NCI-H1105 treated with DMSO at 0.1 percent for 48 hours (cell line): ENCODE data around the gene LONP2.
"Not testable (repeated sequence)": the region's sequence is repeated elsewhere in the genome, so short reads cannot be mapped to it uniquely, and the experiment has no call there.

Source experiments
- DNase-seq: peaks from one replicate; lab custom pipeline; 2025; lab: John Stamatoyannopoulos, UW

Gene LONP2

DNA sequence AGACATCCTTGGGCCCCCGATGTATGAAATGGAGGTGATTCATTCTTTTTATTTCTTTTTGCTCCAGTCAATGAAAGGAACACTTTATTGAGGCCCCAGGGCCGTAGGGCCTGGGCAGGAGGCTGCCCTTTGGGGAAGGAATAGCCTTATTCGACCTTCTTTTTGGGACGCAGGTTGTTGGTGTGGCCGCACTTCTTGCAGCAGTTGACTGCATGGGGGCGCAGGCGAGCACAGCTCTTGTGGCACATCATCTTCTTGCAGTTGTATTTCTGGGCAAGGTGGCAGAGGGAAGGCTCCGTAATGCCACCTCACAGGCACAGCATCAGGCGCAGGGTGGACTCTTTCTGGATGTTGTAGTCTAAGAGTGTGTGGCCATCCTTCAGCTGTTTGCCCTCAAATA is 90.2 kb downstream of the LONP2 start:
- no peak for DNase-seq

DNA sequence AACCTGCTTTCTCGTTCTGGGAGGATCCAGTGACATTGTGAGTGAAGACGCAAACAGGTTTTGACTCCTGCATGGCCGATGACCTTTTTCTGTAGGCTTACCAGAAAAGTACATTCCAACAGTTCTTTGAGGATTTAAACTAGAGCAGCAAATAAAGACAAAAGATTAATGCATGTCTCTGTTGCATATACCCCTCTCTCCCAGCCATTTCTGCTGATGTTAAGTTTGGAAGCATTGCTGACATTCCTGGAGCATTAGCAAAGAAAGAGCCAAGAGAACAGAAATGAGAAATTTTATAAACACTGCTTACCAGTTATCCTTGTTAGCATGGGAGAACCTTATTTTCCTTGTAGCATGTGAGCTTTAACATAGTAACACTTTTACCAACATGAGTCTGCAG is 91.9 kb downstream of the LONP2 start:
- no peak for DNase-seq

- no peak for DNase-seq
Observed at GRCh38 chr16:48340054-48340453, 96.0 kb downstream of the LONP2 start.

DNA sequence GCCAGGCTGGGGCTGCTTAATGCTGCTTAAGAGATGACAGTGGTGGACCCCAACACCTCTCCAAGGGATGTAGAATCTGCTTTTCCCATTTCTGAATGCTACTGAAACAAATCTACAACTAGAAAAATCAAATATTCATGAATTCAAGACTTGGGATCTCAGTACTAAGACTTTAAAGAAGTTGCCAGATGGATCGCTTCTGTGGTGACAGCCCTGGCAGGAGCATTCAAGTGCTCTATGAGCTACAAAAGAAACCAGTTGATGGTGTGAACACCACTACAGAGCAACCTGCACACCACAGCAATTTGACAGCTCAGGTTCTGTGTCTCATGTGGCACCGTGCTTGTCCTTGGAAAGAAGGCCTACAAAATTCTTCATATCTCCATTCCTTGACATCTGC is 98.5 kb downstream of the LONP2 start:
- no peak for DNase-seq

DNA sequence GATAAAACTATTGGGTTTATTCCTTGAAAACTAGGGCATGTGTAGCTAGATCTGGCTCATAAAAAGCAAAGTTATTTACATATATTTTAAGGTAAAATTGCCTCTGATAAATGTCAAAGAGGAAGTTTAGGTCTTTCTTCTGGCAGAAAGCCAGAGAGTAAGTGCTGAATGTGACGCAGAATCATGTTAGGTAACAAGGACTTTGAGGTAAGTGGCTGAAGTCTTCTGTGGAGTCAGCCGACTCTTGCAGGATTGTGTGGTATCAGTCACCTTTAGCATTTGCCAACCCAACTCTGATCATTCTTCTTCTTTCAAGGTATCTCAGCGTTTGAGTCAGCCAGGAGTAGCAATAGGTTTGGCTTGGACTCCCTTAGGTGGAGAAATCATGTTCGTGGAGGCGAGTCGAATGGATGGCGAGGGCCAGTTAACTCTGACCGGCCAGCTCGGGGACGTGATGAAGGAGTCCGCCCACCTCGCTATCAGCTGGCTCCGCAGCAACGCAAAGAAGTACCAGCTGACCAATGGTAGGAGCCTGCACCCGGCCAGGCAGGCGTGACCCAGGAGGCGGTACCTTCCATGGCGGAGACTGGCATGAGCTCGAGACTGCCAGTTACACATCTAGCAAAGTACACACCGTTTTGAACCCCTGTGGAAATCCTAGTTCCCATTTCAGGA is 103.2 kb downstream of the LONP2 start:
- no peak for DNase-seq

DNA sequence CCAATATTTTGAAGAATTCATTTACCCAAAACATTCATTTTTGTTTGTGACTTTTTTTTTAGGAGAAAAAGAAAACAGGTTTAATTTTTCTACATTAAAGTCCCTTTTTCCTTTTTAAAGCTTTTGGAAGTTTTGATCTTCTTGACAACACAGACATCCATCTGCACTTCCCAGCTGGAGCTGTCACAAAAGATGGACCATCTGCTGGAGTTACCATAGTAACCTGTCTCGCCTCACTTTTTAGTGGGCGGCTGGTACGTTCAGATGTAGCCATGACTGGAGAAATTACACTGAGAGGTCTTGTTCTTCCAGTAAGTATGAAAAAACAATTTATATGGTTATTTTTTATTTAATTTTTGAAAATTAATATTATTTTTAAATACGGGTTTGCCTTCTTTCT is 103.9 kb downstream of the LONP2 start:
- peak; percentile 12 for DNase-seq

- DNase-seq: no peak
Observed at GRCh38 chr16:48350736-48351135, 106.6 kb downstream of the LONP2 start.

- DNase-seq: no peak
Observed at GRCh38 chr16:48352648-48353390, 108.7 kb downstream of the LONP2 start.

GRCh38 chr16:48353565-48354163 is 109.6 kb downstream of the LONP2 start:
- DNase-seq: peak; percentile 57

DNA sequence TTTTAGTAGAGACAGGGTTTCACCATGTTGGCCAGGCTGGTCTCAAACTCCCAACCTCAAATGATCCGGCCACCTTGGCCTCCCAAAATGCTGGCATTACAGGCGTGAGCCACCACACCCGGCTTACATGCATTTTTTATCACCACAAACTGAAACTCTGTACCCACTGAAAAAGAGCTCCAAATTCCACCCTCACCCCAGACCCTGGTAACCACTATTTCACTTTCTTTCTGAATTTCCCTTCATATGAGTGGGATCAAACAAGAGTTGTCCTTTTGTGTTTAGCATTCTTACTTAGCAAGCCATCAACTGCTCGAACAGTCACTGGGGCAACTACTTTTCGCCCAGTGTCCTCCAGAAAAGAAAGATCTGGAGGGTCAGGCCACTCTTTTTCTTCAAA is 110.3 kb downstream of the LONP2 start:
- DNase-seq: not testable (repeated sequence)

DNA sequence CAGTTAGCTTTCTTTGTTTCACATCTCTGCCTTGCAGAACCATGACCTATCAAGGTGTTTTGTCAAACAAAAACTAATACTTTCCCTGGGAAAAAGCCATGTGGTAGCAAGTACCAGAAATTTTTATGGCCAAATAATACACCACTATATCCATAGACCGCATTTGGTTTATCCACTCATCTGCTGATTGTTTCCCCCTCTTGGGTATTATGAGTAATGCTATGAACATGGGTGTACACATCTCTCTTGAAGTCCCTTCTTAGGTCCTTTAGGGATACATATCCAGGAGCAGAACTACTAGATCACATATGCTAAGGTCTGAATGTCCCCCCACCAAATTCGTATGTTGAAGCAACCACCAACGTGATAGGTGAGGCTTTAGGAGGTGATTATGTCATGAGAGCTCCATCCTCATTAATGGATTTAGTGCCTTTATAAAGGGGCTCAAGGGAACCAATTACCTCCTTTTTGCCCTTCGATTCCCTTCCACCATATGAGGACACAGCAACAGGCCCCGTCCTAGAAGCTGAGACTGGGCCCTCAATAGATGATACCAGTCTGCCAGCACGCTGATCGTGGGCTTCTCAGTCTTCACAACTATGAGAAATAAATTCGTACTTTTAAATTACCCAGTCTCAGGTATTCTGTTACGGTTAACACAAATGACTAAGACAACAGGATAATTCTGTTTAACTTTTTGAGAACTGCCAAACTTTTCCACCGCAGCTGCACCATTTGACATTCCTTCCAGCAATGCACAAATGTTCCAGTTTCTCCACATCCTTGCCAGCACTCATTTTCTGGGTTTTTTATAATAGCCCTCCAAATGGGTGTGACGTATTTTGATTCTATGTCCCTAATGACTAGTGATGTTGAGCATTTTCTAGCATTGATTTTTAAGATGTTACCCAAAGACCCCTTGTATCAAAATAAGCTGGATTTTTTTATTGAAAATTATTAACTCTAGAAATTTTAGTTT is 111.1 kb downstream of the LONP2 start:
- no peak for DNase-seq

- no peak for DNase-seq
Observed at GRCh38 chr16:48356633-48357376, 112.7 kb downstream of the LONP2 start.

GRCh38 chr16:48358419-48358818 is 114.3 kb downstream of the LONP2 start:
- no peak for DNase-seq

- DNase-seq: no peak
Observed at GRCh38 chr16:48359983-48360382, 115.9 kb downstream of the LONP2 start.

DNA sequence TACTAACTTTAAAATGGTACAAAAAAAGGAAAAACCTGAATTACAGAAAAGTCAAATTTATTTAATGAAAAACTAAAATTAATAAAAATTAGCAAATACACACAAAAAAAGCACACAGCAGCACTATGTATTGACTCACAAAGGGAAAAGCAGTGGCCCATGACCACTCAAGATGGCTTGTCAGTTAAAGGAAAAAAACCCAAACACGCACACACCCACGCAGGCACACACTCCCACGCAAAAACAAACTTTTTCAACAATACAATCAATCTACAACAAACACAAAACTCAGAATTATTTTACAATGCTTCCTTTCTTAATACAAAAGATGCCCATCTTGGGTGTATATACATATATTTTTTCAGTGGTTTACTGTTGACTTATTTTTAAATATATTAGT is 116.9 kb downstream of the LONP2 start:
- DNase-seq: no peak

DNA sequence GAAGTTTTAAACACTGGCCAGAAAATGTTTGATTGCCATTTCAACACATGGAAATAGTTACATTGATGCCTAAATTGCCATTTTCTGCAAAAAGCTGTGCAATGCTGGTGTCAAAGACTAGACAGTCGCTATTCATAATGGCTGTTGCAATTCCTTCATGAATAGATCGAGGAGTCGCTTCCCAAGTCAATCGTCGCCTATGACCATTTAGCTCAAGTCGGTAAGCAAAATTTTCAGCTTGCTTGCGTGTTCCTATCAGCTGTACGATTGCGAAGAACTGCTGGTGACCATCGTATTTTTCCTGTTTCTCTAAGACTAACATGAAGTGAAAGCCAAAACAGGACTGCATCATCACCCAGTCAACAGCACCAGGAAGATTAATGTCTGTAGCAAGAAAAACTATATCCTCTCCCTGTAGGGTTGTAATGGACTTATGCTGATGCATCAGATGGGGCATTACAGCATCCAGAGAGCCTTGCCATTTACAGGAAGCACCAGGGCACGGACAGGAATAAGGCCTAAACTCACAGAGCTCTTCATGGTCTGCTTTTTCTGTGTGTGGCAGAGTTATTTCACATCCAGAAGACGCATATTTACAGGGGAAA is 117.5 kb downstream of the LONP2 start:
- no peak for DNase-seq

DNA sequence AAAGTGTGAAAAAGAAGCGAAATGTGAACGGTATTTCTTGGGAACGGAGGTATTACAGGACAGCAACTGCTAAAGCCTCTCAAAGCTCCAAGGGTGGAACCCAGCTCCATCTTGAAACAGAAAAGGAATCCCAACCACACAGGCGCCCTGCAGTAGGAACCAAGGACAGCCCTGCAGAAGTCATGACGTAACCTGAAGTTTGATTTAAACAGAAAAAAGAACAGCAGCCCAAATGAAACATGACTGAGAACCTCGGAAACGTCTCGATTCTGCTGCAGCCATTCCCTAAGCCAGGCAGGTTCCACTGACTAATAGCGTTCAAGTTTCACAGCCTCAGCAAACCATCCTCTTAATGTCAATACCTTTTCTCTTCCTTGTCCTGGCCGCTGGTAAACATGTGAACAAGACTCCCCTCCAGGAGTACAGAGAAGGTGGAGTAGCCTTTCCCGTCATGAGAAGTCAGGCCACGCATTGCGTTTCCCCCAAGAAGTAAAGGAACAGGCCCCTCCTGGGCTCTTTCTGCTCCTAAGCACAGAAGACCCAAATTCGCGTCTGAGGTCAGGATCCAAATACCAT is 121.0 kb downstream of the LONP2 start:
- no peak for DNase-seq

GRCh38 chr16:48365601-48366164 is 121.6 kb downstream of the LONP2 start:
- DNase-seq: peak; percentile 76

DNA sequence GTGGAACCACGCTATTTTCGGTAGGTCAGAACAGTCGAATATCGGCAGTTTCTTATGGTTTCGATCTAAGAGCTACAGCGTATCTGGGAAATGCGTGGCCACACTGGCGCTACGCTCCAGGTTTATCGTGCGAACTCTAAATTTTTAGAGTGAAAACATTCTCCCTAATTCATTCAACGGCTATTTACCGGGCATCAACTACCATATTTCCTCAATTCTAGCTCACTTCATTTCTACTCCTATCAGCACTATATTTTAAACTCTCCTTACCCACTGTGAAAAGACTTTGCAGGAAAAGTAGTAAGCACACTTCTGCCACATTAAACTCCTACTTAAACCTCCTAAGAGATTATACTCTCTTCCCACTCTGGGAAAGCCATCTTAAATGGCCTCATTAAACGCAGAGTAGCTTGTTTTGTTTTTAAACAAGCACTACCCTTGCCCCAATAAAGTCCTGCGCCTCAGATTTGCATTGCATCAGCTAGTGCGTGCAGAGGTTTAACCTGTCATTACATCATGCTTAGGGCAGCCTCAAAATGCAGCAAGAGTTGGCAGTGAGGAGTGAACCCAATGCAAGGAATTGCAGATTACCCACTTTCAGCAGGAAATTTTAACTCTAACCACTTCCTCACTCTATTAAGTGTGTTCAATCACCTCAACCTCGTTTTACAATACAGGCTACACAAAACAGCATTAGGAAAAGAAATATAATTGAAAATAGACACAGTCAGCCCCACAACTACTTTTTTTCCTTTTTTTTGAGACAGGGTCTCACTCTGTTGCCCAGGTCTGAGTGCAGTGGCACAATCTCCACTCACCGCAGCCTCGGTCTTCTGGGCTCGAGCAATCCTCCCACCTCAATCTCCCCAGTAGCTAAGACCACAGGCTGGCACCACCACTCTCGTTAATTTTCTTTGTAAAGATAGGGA is 122.3 kb downstream of the LONP2 start:
- DNase-seq: peak; percentile 60
